GM19025 (cell line): ENCODE data around the gene PRKAG2.

ENCODE experiments used
- ATAC-seq: cut with Tn5 transposase; IDR thresholded peaks from one replicate; pipeline ENCODE4 v1.9.1; 2021; ENCODE audit warnings: mild to moderate bottlenecking, low read depth, moderate library complexity; ENCODE audit not compliant: unreplicated experiment

Gene PRKAG2

DNA sequence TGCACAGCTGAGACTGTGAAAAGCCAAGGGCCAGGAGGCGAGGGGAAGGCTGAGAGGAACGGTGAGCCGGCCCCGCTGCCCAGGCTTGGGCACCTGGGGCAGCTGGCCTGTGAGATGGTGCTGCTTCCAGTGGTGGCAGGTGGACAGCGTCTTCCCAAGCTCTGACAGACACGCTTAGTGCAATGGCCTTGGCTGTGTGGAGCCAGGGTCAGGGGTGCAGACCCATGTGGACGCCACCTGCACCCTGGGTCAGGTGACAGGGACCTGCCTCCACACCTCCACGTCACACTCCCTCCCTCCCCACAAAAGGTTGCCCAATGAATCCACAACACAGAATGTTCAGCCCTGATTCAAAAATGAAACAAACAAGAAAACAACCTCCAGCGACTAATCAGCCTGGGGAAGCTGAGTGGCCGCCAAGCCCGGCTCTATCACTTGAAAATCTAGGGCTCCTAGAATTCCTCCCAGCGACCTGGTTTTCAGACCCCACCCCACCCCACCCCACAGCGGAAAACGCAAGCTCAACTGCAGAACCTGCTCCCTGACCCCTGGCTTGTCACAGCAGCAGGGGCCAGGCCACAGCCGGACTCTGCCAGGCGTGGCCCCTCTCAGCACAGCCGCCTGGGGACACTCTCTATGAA, 54.3 kb downstream of the PRKAG2 start:
- ATAC-seq = no peak

DNA sequence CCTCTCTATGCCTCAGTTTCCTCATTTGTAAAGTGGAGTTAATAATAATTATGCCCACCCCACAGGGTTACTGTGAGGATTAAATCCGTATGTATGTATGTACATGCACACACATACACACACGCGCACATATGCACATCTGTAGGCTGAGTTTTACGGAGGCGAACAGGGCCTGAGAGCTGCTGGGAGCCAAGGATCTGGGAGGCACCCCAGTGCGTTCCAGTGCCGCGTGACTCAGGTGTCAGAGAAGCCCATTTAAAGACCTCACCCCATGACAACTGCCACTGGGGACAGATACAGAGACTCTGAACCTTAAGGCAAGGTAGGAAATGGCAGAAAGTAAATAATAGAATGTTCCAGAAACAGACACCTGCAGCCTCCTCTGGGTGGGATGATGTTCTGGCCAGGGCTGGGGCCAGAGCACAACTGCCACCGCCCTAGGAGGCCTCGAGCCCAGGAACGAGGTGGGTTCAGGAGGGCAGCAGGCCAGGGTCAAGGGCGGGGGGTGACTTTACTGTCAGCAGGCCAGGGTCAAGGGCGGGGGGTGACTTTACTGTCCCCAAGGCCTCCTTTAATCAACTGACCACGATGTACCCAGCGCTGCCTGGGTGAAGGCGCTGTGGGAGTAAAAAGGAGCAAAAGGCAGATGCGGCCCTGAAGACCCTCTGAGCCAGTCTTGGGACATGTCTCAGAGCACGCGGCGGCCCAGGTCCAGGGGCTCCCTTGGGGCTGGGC, 54.9 kb downstream of the PRKAG2 start:
- no peak for ATAC-seq

DNA sequence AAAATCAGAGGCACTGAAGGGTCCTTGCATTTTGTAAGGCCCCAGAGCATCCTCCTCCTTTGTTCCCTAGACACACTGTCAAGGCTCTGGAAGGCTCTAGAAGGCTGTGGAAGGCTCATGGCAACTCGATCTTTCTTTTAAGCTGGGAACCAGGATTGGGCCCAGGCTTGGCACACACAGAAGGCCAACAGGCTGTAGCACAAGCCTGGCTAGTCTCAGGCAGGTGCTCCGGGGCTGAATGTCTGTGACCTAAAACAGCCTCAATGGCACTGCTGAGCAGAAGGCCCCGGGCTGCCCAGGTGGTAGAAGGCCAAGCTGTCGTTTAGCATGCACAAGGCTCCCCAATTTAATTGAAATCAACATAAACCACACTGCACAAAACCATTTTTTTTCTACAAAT, 55.7 kb downstream of the PRKAG2 start:
- ATAC-seq = no peak

DNA sequence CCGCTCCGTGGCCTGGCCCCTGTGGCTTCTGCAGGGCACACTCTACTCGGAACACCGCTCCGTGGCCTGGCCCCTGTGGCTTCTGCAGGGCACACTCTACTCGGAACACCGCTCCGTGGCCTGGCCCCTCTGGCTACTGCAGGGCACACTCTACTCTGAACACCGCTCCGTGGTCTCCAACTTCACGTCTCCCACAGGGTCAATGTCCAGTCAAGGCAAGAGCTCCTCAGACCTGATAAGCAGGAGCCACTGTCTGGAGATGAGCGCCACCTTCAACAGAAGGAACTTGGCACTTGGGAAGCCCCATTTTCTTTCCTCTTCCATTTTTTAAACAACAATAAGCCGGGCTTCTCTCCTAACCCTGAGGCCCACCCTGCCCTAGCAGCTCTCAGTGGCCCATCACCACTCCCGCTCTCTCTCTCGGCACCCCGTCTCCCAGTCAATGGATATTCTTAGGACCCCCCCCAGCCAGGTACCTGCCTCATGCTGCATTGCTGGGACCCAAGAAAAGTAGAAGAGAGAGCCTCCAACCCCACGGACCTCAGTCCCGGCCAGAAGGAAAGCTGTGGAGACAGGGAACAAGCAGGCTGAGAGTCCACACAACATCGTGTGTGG, 56.3 kb downstream of the PRKAG2 start:
- ATAC-seq = no peak

DNA sequence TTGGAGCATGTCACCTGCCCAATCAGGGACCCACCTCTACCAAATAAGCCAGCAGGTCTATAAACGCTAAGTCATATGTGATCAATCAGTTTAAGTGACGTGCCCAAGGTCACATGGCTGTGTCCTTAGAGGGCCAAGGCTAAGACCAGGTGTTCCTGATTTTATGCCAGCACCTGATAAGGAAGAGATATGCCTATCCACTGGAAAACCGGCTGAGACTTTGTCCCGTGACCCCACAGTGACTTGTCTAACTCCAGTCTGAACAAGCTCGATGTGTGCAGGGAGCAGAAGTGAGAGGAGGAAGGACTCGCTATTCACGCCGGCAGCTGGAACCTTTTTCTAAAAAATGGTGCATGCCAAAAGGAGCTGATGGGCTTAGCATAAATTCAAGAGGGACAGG, 57.0 kb downstream of the PRKAG2 start:
- ATAC-seq = no peak

DNA sequence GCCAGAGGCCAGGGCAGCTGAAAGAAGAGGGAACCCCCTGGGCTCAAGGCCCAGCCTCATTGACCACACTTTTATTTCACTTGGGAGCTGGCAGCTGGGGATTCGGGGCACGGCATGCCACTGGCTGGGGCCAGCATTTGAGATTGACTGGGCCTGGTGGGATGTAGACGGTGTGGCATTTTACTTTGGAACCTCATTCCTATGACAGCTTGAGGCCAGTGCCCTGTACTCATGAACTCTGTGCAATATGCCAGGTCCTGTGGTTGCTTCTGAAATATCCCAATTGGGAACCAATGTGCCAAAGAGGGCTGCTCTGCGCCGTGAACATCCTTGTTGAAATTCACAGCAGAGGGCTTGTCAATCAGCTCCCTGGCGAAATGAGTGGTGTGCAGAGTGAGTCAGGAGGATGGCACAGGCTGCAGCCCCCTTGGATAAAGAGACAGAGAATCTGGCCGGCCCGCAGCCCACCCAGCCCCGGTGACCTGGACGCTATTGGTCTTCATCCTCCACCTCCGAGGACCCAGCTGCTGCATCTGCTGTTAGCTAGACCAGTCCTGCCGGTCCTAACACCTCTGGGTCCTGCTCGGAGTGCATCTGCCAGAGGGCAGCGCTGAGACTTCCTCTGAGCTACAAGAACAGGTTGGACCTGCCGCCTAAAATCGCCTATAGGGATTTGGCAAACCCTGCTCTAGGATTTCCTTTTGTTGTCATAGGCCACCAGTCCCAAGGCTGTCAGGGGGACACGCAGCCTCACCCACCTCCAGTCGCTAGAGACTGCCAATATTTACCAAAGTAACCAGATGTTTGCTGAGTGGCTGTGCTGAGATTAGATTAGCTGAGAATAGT, 58.0 kb downstream of the PRKAG2 start:
- ATAC-seq = no peak

DNA sequence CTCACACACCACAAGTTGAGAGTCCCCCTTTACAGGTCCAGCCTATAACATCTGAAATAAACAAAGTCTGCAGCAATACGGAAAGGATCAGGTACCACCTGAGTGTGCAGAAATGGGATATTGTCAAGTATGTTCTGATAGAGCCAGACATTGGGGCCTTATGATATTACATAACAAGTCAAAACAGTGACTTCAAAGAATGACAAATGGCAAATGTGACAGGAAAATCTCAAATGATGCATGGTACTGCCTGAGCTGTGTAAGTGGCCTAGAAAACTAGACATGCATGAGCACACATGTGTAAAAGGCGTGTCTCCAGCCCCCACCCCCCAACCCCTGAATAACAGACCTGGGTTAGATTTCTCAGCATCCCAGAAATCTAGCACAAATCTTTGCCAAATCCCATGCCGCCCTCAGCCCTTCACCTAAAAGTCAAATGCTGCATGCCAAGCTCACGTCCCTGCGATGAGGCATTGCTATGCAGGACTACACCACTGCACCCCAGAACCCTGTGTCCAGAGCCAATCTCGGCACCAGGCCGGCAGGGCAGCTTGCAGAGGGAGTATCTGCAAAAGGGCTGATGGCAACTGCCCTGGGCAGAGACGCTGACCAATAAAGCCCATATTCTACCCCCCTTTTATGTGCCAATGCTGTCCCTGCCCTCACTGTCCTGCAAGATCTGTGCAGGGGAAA, 58.8 kb downstream of the PRKAG2 start:
- ATAC-seq = no peak

DNA sequence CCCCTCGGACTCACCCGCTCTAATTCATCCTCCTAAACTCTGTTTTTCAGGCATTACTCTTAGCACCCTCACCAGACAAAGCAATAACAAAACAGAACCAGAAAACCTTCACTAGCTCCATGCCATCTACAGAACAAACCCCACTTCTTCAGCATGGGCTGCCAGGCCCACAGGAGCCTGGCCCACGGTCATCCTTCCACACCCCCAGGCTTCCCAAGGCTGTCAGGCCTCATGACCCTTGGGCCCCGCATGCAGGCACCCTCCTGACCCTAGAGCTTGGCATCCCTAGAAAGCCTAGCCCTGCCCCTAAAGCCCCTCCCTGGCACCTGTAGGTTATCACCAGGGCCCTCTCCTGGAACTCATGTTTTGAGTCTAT, 59.6 kb downstream of the PRKAG2 start:
- no peak for ATAC-seq

DNA sequence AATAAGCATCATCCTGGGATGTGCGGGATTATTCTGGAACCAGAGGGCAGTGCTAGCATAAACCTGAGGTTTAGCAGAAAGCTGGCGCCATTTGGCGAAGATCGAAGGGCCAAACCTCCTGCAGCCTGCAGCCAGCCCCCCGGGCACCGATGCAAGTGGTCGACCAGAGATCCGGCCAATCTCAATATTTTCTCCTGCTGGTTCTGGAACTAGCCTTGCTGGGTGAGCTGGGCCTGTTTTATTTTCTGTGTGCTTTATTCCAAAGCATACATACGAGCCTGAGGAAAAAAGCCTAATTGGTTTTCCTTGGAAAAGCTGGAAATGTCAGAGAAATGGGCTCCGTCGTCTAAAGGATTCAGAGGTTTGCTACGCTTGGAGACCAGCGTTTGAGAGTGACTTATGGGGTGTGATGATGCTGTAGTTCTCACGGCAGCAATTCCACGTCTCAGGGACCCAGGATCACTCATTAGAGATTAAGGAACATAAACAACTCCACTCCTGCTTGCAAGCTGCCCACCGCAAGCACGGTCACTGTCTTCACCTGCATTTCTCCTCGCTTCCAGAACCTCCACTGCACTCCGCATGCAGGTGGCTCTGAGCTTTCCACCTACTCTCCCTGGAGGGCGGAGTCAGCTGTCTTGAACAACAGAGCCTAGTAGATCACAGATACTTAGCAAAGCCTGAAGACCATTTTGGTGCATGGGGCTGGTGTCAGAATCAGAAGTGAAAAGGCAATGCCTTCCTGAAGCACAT, 60.2 kb downstream of the PRKAG2 start:
- no peak for ATAC-seq

DNA sequence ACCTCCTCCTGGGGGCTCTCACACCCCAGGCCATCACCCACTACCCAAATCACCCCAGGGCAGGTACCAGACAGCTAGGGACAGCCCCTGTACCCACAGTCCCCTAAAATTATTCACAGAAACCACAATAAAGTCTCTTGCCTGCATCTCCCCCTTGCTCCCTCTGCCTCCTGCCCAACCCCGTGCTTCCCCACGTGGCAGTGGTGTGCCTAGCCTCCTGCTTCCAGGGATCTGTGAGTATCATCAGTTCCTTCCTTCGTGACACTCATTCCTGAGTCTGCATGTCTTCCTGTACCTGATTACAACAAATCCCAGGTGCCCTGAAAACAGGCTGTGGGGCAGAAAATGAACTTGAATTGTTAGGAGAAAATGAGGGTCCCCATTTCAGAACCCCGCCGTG, 61.5 kb downstream of the PRKAG2 start:
- ATAC-seq = no peak

DNA sequence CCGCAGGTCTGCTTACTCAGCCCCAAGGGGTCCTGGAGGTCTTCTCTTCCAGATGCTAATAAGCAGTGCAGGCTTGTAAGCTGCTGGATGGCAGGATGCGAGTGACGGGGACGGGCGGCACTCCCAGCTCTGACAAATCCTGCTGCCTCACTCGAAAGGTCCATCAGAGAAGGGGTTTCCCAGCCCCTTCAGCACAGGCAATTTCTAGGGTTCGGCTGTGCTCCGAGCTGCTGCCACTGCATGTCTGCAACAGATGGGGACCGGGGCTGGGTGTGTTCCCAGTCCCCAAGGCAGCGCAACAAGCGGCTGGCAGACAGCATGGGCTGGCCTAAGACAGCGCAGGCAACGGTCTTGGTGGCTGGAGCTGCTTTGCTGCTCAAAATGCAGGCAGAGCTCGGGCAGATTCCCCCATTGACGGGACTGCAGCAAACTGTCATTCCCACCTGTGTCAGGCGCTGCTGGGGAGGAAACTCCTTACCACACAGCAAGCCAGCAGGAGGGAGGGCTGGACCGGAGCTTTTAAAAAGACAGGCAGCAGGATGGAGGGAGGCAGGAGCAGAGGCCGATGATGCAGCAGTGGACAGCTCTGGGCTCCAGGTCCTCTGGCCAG, 62.4 kb downstream of the PRKAG2 start:
- no peak for ATAC-seq

DNA sequence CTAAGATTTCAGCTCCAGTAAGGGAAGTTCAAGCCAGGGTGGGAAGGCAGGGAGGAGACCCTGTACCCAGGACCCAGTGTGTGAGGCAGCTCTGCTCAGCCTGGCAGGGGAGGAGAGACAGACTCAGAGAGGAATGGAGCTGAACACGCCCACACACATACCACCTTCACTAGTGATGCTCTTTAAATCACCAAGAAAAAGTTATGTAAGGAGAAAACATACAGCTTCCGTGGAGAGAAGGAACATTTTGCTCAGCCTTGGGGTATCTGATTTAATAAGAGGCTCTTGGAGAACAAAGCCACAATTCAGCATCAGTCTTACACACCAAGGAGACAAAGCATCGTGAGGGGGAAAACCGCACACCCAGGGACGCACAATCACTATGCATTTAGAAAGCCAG, 62.9 kb downstream of the PRKAG2 start:
- ATAC-seq = no peak

DNA sequence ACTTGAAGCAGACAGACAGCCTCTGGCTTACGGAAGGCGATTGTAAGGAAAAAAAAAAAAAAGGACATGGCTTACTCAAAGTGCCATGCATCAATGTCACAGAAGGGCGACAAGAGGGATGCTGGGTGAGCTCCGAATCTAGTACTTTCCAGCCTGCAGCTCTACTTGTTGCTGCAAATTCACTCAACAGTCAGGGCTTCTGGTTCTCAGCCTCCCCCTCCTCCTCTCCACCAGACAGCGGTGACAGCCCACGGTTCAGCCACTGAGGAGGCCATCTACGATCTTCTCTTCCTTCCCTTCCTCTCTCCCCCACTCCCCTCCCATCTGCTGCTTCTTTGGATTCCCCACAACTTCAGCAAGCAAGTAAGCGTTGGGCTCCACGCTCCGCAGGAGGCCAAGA, 63.5 kb downstream of the PRKAG2 start:
- no peak for ATAC-seq

DNA sequence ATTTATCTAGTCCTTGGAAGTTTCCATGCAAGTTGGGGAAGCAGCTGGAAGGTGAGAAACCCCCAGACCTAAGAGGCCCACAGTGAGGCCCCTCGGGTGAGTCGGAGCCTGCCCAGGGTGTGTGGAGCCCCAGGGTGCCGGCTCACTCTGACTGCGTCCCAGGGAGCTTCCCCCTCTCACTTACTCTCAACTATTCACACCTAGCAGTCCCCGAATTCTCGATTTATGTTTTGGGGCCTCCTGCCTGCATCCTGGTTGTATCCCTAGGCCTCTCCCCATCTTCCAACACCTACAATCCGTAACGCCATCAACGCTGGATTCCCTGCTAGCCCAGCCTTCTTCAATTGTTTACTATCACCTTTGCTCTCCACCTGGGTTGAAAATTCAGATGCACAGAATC, 63.9 kb downstream of the PRKAG2 start:
- no peak for ATAC-seq

DNA sequence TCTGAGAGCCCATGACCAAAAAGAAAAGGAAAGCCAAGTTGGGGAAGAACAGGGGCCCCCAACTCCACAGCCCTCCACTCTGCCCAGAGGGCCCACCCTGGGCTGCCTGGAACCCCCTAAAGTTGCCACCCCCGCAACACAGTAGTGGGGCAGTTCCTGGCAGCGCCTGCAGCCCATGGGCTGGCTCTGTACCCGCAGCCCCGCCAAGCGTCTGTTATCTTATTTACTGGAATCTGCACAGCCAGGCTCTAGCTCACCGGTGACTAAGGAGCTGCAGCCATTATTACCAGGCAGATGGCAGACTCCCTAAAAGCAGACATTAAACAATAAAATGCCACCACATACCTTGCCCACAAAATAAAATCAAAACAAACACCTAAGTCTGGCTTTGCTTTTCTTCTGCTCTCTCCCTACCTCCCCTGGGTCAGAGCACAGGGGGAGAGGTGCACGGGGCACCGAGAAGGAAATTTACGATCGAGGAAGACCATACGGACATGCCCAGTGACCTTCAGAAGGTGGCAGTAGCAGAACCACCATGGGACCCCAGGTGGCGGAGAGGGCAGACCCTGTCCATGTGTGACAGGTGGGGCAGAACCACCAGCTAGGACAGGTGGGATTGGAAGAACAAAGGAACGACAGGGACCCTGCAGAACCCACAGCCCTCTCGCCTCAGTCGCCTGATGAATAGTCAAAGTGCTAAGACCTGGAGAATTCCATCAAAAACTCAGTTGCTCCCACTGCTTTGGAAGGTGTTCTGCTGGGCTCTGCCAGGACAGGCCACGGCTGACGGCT, 66.3 kb downstream of the PRKAG2 start:
- no peak for ATAC-seq

DNA sequence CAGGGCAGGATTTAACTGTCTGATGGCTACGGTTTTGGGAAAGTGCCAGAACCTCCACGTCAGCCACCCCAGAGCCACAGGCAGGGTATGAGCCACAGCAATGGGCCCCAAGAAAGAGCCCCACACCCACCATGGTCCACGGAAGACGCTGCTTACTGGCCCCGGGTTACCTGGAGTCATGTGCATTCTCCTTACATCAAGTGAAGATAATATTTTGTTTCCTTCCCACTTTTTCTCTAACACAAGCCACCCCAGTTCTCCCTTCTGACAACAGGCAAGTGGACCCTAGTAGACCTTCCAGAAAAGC, 67.1 kb downstream of the PRKAG2 start:
- ATAC-seq = no peak

DNA sequence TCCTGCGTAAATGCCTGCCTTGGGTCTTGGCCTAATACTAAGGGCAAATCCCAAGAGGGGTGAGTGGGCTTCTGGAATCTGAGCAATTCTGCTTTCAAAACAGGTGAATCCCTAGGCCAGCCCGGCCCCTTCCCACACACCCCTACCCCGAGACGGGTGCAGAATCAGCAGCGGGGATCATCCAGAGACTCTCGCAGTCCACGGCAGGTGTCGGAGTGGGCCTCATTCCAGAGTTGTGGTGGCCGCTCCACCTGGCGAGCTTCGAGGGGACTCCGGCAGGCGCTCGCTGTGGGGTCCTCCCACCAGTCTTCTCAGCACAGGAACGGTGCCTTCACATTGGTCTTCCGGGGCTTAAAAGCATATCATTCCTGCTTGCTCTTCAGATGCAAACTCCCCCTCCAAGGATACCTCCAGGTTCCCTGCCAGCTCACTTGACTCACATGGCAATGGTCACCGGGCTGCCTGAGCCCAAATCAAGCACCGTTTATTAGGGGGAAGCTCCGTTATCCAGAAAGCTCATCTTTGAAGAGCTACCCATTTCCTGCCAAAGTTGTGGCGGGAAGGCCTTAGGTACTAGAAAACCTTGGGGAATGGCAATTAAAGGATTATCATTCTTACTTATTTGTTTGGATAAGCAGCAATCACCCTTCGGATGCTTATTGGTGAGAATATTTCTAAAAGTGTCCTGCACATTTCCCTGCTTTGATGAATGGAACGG, 67.6 kb downstream of the PRKAG2 start:
- ATAC-seq = no peak

DNA sequence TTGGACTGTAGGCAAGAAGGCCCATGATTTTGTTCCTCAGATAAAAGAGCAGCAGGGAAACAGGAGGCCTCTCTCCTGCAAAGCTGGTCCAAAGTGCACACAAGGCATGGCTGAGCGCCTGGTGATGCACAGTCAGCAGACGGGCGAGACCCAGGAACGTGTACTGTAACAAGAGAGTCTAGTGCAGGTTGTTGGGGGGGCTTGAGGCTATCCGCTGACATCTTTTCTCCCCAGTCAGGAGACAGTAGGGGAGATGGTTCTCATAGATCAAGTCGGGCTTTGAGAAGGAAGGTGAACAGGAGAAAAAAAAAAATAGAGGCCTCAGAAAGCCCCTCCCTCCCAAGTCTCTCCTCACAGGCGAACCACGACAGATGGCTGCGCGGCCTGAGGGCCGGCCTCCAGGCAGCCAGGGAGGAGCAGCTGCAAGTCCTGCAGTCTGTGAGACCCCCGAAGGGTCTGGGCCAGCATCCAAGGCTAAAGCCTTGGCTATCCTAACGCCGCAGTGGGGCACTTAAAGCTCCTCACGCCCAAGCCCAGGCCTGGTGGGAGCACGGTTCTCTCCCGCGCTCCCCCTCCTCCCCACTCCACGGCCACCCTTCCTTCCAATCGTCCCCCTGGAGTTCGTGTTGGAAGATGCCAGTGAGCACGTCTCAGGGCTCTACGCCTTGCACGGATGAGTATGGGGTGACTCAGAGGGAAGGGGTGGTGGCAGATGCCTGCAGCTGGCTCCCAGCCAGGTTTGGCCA, 68.3 kb downstream of the PRKAG2 start:
- ATAC-seq = no peak
